MM.1S (cell line): ENCODE data around the gene SCN4B.

ENCODE experiments used
- DNase-seq: peaks from one replicate; pipeline ENCODE4 v3.0.0-alpha.2; 2015
- H2AFZ ChIP-seq: fragments of 300-600 bp; sonication (generic); 2 replicates; pipeline ENCODE4 v1.6.0; 2016; ENCODE audit warnings: antibody characterized with exemption, low read length
- H3F3A ChIP-seq: fragments of 300-600 bp; sonication (generic); 2 replicates; pipeline ENCODE4 v1.6.1; 2016; ENCODE audit warnings: mild to moderate bottlenecking, antibody characterized with exemption, low read length, moderate library complexity, mixed read lengths; ENCODE audit not compliant: insufficient read depth
- H3K27ac ChIP-seq: fragments of 300-600 bp; sonication (generic); 2 replicates; pipeline ENCODE4 v1.5.1; 2016; ENCODE audit warnings: mild to moderate bottlenecking, low read length
- H3K27me3 ChIP-seq: fragments of 300-600 bp; sonication (generic); replicated peaks from 2 replicates; pipeline ENCODE4 v1.6.0; 2016; ENCODE audit warnings: low read length; ENCODE audit not compliant: insufficient read depth
- H3K36me3 ChIP-seq: fragments of 300-600 bp; sonication (generic); replicated peaks from 2 replicates; pipeline ENCODE4 v1.6.1; 2016; ENCODE audit warnings: mild to moderate bottlenecking, low read length, mixed read lengths; ENCODE audit not compliant: insufficient read depth
- H3K4me1 ChIP-seq: fragments of 300-600 bp; sonication (generic); 2 replicates; pipeline ENCODE4 v1.6.1; 2016; ENCODE audit warnings: low read length, mixed read lengths
- H3K4me2 ChIP-seq: fragments of 300-600 bp; sonication (generic); 2 replicates; pipeline ENCODE4 v1.6.0; 2016; ENCODE audit warnings: low read depth, low read length
- H3K4me3 ChIP-seq: fragments of 300-600 bp; sonication (generic); 2 replicates; pipeline ENCODE4 v1.5.1; 2016; ENCODE audit warnings: low read length, mixed read lengths
- H3K79me2 ChIP-seq: fragments of 300-600 bp; sonication (generic); 2 replicates; pipeline ENCODE4 v1.6.1; 2016; ENCODE audit warnings: mixed run types, low read length, mixed read lengths
- H3K9ac ChIP-seq: fragments of 300-600 bp; sonication (generic); 2 replicates; pipeline ENCODE4 v1.6.1; 2016; ENCODE audit warnings: low read length, mixed read lengths
- H3K9me2 ChIP-seq: fragments of 300-600 bp; sonication (generic); replicated peaks from 2 replicates; pipeline ENCODE4 v1.6.1; 2016; ENCODE audit warnings: mild to moderate bottlenecking, low read length, mixed read lengths; ENCODE audit not compliant: insufficient read depth
- H3K9me3 ChIP-seq: fragments of 300-600 bp; sonication (generic); replicated peaks from 2 replicates; pipeline ENCODE4 v1.6.1; 2016; ENCODE audit warnings: mild to moderate bottlenecking, low read length, mixed read lengths; ENCODE audit not compliant: insufficient read depth
- H4K20me1 ChIP-seq: fragments of 300-600 bp; sonication (generic); 2 replicates; pipeline ENCODE4 v1.6.1; 2016; ENCODE audit warnings: mild to moderate bottlenecking, low read length, moderate library complexity, mixed read lengths; ENCODE audit not compliant: insufficient read depth
- EZH2 ChIP-seq: fragments of 300-600 bp; sonication (generic); optimal IDR thresholded peaks from 2 replicates; pipeline ENCODE3; 2017; ENCODE audit warnings: low read depth, mild to moderate bottlenecking, antibody characterized with exemption, low read length, mixed read lengths
- EZH2phosphoT487 ChIP-seq: fragments of 300-600 bp; sonication (generic); IDR thresholded peaks from 2 replicates; pipeline ENCODE4 v1.6.1; 2018; ENCODE audit warnings: antibody characterized with exemption, low read length
- TF ChIP-seq, protein P1 (sequence below): fragments of 300-600 bp; sonication (generic); IDR thresholded peaks from 2 replicates; pipeline ENCODE4 v1.5.1; 2016; ENCODE audit warnings: antibody characterized with exemption, low read length, mixed read lengths

SCN4B gene

DNA sequence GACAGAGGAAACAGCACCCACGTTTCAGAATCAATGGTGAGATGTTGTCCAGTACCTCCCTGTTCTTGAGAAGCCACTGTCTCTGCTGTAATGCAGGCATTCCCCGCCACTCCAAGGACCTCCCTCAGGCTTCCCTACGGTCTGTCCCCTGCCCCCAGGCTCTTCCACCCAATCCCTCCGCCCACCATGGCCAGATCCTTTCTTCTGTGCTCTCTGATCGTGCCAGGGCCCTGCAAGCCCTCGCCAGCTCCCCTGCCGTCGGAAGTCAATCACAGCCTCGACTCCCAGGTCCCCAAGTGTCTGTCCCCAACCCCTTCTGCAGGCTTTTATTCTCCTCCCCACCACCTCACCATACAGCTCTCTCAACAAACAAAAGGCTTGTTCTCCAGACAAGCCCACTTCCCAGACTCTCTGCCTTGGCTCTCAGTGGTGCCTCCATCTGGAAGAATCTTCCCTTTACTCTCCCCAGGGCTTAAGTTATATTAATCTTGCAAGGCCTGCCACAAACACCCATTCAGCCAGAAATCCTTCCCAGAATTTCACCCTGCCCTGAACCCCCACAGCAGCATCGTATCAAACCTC is 13.7 kb downstream of the SCN4B start:
- Histone ChIP-seq H3F3A (no peaks in the 10 kb centered on the region), H3K27me3 (peaks cover 68% of the 10 kb centered on the region), H2AFZ (no peak overlapping the region), H3K9me2 (no peaks in the 10 kb centered on the region), H3K79me2 (no peaks in the 10 kb centered on the region), H3K4me2 (no peak overlapping the region), H3K4me3 (no peak overlapping the region), H3K4me1 (no peaks in the 10 kb centered on the region), H4K20me1 (no peaks in the 10 kb centered on the region), H3K36me3 (no peaks in the 10 kb centered on the region), H3K27ac (no peak overlapping the region), H3K9ac (no peak overlapping the region), H3K9me3 (no peaks in the 10 kb centered on the region)
- TF ChIP-seq EZH2, result no peak
- TF ChIP-seq EZH2phosphoT487, result no peak
- TF ChIP-seq, protein P1, sequence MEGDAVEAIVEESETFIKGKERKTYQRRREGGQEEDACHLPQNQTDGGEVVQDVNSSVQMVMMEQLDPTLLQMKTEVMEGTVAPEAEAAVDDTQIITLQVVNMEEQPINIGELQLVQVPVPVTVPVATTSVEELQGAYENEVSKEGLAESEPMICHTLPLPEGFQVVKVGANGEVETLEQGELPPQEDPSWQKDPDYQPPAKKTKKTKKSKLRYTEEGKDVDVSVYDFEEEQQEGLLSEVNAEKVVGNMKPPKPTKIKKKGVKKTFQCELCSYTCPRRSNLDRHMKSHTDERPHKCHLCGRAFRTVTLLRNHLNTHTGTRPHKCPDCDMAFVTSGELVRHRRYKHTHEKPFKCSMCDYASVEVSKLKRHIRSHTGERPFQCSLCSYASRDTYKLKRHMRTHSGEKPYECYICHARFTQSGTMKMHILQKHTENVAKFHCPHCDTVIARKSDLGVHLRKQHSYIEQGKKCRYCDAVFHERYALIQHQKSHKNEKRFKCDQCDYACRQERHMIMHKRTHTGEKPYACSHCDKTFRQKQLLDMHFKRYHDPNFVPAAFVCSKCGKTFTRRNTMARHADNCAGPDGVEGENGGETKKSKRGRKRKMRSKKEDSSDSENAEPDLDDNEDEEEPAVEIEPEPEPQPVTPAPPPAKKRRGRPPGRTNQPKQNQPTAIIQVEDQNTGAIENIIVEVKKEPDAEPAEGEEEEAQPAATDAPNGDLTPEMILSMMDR, result no peak
- no peak for DNase-seq

DNA sequence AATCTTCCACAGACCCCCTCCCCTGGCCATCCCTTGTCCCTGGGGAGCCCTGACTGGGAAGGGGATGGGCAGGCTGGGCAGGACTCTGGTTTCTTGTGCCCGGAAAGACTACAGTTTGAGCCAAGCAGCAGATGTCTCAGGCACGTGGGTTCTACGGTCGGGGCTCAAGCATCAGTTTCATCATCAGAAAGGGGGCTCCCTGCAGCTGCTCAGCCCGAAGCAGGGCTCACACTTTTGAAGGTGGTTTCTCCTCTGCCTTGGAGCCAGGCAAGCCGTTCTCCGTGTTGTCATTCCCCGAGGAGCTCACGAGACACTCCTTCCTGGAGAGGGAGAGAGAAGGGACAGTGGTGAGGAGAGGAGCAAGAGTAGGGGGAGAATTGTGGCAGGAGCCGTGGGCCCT is 15.8 kb downstream of the SCN4B start:
- Histone ChIP-seq H3K27me3 (peaks cover 47% of the 10 kb centered on the region), H3K4me2 (no peak overlapping the region), H3F3A (no peaks in the 10 kb centered on the region), H4K20me1 (no peaks in the 10 kb centered on the region), H3K79me2 (no peaks in the 10 kb centered on the region), H3K9me3 (no peaks in the 10 kb centered on the region), H3K4me1 (no peaks in the 10 kb centered on the region), H3K4me3 (no peak overlapping the region), H3K36me3 (no peaks in the 10 kb centered on the region), H3K9me2 (no peaks in the 10 kb centered on the region), H3K27ac (no peak overlapping the region), H2AFZ (no peak overlapping the region), H3K9ac (no peak overlapping the region)
- TF ChIP-seq EZH2 (no peak), EZH2phosphoT487 (no peak)
- TF ChIP-seq, protein P1, result no peak
- DNase-seq, result no peak

DNA sequence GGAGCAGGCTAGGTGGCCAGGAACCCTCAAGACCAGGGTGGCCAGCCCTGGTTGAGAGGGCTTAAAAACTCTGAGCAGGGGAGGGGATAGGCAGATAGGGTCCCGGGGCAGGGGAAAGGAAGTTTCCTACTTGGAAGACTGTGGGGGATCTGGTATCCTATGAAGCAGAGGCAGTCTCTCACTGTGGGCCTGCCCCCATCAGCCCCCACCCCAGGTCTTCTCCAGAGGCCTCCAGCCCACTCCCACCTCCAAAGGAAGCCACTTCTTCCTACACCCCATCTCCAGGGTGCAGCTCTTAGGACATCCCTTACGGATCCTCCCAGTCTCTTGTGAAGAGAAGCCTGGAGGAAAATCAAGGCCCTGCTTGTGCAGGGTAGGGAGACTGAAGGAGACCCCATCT is 16.3 kb downstream of the SCN4B start:
- DNase-seq, result no peak
- TF ChIP-seq EZH2phosphoT487 (no peak), EZH2 (no peak)
- TF ChIP-seq, protein P1, result no peak
- H3K4me1 ChIP-seq, result no peaks in the 10 kb centered on the region
- no peaks in the 10 kb centered on the region for H3K9me3 ChIP-seq
- no peak overlapping the region for H3K4me3 ChIP-seq
- no peaks in the 10 kb centered on the region for H3F3A ChIP-seq
- H3K36me3 ChIP-seq, result no peaks in the 10 kb centered on the region
- H3K9ac ChIP-seq, result no peak overlapping the region
- no peaks in the 10 kb centered on the region for H4K20me1 ChIP-seq
- no peak overlapping the region for H3K4me2 ChIP-seq
- H3K27me3 ChIP-seq, result peaks cover 43% of the 10 kb centered on the region
- no peaks in the 10 kb centered on the region for H3K79me2 ChIP-seq
- H3K9me2 ChIP-seq, result no peaks in the 10 kb centered on the region
- no peak overlapping the region for H2AFZ ChIP-seq
- no peak overlapping the region for H3K27ac ChIP-seq
